Measurements from ENCODE around the gene CD300LF. TPM values are rescaled to one million over a fixed set of nuclear protein-coding genes. Genes with fewer than 3 reads are reported as not detected.

Gene CD300LF
- total RNA-seq, 1 experiment from 2014 or later = not detected

DNA sequence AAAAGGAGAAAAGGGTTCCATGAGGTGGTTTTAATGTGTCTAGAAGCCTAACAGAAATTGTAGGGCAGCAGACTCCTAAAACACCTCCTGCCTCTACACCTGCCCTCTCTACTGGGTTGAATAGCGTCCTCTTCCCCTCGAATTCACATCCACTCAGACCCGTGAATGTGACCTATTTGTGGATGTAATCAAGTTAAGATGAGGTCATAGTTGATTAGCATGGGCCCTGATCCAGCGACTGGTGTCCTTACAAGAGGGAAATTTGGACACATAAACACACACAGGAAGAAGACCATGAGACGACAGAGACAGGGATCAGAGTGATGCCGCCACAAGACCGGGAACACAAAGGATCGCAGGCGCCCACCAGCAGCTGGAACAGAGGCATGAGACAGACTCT is 13.5 kb downstream of the CD300LF start:
- no peaks in the 10 kb centered on the region for H3K79me2 ChIP-seq (ENCODE audit: insufficient read depth, low read length)
- no peak overlapping the region for H4K8ac ChIP-seq (replicated peaks; ENCODE audit: insufficient read length, low read depth, low read length)
- H3K23ac ChIP-seq (ENCODE audit: insufficient read length, low read depth, low read length) = no peak overlapping the region
- H3K4ac ChIP-seq (ENCODE audit: low read depth, low read length) = no peak overlapping the region
- no peaks in the 10 kb centered on the region for H3K23me2 ChIP-seq (ENCODE audit: insufficient read length, low read depth, low read length, poor library complexity, severe bottlenecking)
- Mint-ChIP-seq H3K27me3 (ENCODE audit: low read depth) (peaks cover 56% of the 10 kb centered on the region), H3K4me1 (no peaks in the 10 kb centered on the region), H3K27ac (no peak overlapping the region; a peak in 1 of 7 replicates), H3K4me3 (no peak overlapping the region), H3K36me3 (ENCODE audit: insufficient read depth in 1 of 3, low read depth in 3 of 3) (no peaks in the 10 kb centered on the region), H3K9me3 (peaks cover 2% of the 10 kb centered on the region in 2 experiments; a peak in 2 of 5 replicates)
- H4K91ac ChIP-seq (ENCODE audit: insufficient read length, low read depth, low read length) = no peak overlapping the region
- H3T11ph ChIP-seq (ENCODE audit: low read length) = no peak overlapping the region
- no peak overlapping the region for H2AFZ ChIP-seq (ENCODE audit: low read length)
- H2BK15ac ChIP-seq (ENCODE audit: low read depth, low read length) = no peak overlapping the region
- H3K56ac ChIP-seq (ENCODE audit: insufficient read length, low read depth, low read length) = no peak overlapping the region
- H4K20me1 ChIP-seq (ENCODE audit: control insufficient read depth, insufficient read depth, insufficient read length) = no peaks in the 10 kb centered on the region
- no peak overlapping the region for H4K5ac ChIP-seq (ENCODE audit: insufficient read length, low read depth, low read length)
- TF ChIP-seq, protein P1, sequence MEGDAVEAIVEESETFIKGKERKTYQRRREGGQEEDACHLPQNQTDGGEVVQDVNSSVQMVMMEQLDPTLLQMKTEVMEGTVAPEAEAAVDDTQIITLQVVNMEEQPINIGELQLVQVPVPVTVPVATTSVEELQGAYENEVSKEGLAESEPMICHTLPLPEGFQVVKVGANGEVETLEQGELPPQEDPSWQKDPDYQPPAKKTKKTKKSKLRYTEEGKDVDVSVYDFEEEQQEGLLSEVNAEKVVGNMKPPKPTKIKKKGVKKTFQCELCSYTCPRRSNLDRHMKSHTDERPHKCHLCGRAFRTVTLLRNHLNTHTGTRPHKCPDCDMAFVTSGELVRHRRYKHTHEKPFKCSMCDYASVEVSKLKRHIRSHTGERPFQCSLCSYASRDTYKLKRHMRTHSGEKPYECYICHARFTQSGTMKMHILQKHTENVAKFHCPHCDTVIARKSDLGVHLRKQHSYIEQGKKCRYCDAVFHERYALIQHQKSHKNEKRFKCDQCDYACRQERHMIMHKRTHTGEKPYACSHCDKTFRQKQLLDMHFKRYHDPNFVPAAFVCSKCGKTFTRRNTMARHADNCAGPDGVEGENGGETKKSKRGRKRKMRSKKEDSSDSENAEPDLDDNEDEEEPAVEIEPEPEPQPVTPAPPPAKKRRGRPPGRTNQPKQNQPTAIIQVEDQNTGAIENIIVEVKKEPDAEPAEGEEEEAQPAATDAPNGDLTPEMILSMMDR (conservative IDR thresholded peaks at IDR 0.05) = no peak
- no peaks in the 10 kb centered on the region for H3K4me1 ChIP-seq (ENCODE audit: insufficient read depth, low read length)
- no peaks in the 10 kb centered on the region for H3K9me3 ChIP-seq (ENCODE audit: control insufficient read depth, low read depth, low read length)
- WGBS (ENCODE audit: extremely low coverage, insufficient read length, low lambda C conversion rate) = no CpG with 5 or more reads among the region's 9 CpGs
- no peak overlapping the region for H3K27ac ChIP-seq (ENCODE audit: insufficient read length, low read depth, low read length)
- H3K9ac ChIP-seq (ENCODE audit: extremely low read depth, insufficient read length, low read length) = no peak overlapping the region
- no peak overlapping the region for H2BK5ac ChIP-seq (ENCODE audit: insufficient read length, low read length)
- no peak overlapping the region for H2BK120ac ChIP-seq (ENCODE audit: low read depth, low read length, poor library complexity, severe bottlenecking)
- H3K18ac ChIP-seq (ENCODE audit: insufficient read length, low read depth, low read length) = no peak overlapping the region
- H3K4me2 ChIP-seq (ENCODE audit: insufficient read depth, insufficient read length, low read length) = no peak overlapping the region
- no peak overlapping the region for H2BK12ac ChIP-seq (ENCODE audit: insufficient read length, low read depth, low read length)
- no peak overlapping the region for H2BK20ac ChIP-seq (ENCODE audit: low read depth, low read length, poor library complexity, severe bottlenecking)
- no peaks in the 10 kb centered on the region for H3K79me1 ChIP-seq (ENCODE audit: insufficient read depth, low read depth, low read length, poor library complexity, severe bottlenecking)
- peaks cover 2% of the 10 kb centered on the region; the same call in 1 of the 2 replicates for H3K27me3 ChIP-seq (ENCODE audit: insufficient read depth, low read length)
- DNase-seq = no peak
- H2AK5ac ChIP-seq (ENCODE audit: insufficient read length, low read length) = no peak overlapping the region
- no peak overlapping the region for H3K14ac ChIP-seq (ENCODE audit: insufficient read depth, low read length)
